GM13977 (cell line): ENCODE data around the gene GARIN3.
"Not testable (repeated sequence)": the region's sequence is repeated elsewhere in the genome, so short reads cannot be mapped to it uniquely, and the experiment has no call there.

Source experiments
- DNase-seq: peaks from one replicate; pipeline ENCODE4 v3.0.0; 2012; ENCODE audit warnings: low spot score
- in situ Hi-C: fragments of 300-500 bp; cut with MboI; formaldehyde crosslinking; loops from one replicate; pipeline ENCODE4 v1.12.0; 2022; ENCODE audit warnings: low sequenced_read_pairs, low pct_unique_long_range_greater_than_20kb, mixed read lengths, inconsistent platforms; ENCODE audit not compliant: unreplicated experiment
- TF ChIP-seq, protein P1 (sequence below): IDR thresholded peaks from 2 replicates; pipeline ENCODE4 v1.5.1; 2012; ENCODE audit warnings: mild to moderate bottlenecking, control low read depth; ENCODE audit not compliant: insufficient read depth; ENCODE audit errors: extremely low read depth, missing control alignments

Gene GARIN3

DNA sequence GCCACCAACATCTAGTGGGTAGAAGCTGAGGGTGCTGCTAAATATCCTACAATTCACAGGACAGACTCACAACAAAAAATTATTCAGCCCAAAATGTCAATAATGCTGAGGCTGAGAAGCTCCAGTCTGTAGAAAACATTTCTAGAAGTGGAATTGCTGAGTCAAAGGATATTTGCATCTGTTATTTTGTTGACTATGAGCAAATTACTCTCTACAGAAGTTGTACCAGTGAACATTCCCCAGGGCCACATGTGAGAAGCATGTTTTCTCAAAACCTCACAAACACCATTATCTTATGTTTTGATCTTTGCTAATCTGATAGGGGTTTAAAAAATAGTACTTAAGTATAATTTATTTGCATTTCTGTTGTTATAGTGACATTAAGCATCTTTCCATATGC lies 30.0 kb upstream of the GARIN3 start:
- DNase-seq: no peak
- in situ Hi-C loops: no loop called here
- TF ChIP-seq, protein P1, sequence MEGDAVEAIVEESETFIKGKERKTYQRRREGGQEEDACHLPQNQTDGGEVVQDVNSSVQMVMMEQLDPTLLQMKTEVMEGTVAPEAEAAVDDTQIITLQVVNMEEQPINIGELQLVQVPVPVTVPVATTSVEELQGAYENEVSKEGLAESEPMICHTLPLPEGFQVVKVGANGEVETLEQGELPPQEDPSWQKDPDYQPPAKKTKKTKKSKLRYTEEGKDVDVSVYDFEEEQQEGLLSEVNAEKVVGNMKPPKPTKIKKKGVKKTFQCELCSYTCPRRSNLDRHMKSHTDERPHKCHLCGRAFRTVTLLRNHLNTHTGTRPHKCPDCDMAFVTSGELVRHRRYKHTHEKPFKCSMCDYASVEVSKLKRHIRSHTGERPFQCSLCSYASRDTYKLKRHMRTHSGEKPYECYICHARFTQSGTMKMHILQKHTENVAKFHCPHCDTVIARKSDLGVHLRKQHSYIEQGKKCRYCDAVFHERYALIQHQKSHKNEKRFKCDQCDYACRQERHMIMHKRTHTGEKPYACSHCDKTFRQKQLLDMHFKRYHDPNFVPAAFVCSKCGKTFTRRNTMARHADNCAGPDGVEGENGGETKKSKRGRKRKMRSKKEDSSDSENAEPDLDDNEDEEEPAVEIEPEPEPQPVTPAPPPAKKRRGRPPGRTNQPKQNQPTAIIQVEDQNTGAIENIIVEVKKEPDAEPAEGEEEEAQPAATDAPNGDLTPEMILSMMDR: no peak

DNA sequence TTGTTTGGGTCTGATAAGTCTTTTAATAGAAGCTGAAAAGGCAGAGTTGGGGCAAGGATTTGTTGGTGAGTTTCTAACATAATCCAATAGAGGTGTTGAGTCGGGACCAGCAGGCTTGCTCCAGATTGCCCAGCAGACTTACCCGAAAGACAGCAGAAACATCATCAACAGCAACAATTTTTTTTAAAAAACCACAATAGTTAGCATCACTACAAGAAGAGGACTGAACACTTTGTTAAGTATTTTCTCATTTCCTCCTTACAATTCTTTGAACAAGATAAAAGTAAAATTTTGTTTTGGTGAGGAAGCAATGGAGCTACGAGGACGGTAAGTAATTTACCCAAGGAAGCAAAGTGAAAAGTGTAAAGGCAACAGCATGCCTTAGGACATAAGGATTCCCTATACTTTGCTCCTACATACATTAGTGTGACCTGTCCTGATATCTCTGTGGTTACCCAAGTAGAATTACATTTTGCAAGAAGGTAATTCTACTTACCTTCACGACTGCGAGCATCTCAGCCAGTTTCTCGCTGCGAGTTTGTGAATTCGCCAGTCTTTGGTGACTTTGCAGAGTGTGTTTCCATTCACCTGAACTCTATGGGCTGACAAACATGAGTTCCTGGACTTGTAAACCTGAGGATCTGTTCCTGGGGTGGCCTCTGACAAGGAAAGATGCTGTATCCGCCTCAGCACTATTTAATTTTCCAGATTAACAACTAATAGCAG lies 27.8 kb upstream of the GARIN3 start:
- in situ Hi-C loops: no loop called here
- TF ChIP-seq, protein P1: no peak

DNA sequence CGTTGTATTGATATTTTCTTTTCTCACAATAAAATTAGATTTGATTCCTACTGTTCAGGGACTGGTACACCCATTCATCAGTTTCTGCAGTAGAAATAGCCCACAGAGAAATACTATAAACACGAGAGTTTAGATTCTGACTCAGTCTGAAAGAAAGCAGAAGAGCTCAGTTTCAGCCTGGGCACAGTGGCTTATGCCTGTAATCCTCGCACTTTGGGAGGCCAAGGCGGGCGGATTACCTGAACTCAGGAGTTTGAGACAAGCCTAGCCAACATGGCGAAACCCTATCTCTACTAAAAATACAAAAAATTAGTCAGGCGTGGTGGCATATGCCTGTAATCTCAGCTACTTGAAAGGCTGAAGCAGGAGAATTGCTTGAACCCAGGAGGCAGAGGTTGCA lies 23.2 kb upstream of the GARIN3 start:
- TF ChIP-seq, protein P1: no peak
- DNase-seq: no peak
- in situ Hi-C loops: no loop called here

More for the DNA sequence above, 27.8 kb upstream of the GARIN3 start:
- DNase-seq: no peak

DNA sequence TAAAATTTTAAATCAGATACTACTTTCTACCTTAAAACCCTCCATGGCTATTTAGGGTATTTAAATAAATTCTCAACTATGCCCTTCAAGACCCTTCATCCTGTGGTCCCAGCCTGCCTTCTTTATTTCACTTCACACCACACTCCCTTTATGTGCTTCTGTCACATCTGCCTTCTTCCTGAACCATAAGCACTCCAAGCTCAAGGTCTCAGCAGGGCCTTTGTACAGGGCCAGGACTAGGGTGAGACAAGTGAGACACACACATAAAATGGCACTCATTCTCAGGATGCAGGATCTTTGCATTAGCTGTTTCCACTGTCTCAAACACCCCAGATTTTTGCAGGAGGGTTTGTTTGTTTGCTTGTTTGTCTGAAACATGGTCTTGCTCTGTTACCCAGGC lies 22.2 kb upstream of the GARIN3 start:
- DNase-seq: no peak
- in situ Hi-C loops: no loop called here

DNA sequence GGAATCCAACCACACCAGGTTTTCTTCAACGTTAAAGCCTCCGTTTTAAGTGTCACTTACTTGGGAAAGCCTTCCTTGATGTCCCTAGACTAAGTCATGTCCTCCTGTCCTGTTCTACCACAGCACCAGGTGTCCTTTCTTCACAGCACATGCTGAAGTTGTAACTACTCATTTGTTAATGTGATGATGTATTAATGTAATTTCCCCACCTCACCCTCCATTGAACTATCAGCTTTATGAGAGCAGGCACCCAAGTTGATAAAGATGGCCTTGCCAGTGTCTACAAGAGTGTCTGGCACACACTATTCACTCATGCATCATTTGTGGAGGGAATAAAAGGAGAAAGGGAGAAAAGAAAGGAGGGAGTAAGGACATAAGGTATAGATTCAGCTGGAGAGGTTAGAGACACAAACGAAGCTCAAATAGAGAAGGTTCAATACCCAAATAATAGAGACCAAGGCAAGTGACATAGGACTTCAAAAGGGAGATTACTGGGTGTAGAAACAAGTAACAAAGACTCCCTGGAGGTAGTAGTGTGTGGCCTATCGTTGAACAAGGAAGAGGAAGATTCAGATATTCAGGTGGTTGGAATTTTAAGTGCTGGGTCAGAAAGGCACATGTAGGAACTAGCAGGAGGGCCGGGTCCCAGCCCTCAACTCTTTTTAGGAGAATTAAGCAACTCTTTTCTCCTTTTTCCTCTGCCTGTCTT lies 21.1 kb upstream of the GARIN3 start:
- TF ChIP-seq, protein P1: no peak
- no peak for DNase-seq
- in situ Hi-C loops: no loop called here

More for the DNA sequence above, 22.2 kb upstream of the GARIN3 start:
- TF ChIP-seq, protein P1: no peak

DNA sequence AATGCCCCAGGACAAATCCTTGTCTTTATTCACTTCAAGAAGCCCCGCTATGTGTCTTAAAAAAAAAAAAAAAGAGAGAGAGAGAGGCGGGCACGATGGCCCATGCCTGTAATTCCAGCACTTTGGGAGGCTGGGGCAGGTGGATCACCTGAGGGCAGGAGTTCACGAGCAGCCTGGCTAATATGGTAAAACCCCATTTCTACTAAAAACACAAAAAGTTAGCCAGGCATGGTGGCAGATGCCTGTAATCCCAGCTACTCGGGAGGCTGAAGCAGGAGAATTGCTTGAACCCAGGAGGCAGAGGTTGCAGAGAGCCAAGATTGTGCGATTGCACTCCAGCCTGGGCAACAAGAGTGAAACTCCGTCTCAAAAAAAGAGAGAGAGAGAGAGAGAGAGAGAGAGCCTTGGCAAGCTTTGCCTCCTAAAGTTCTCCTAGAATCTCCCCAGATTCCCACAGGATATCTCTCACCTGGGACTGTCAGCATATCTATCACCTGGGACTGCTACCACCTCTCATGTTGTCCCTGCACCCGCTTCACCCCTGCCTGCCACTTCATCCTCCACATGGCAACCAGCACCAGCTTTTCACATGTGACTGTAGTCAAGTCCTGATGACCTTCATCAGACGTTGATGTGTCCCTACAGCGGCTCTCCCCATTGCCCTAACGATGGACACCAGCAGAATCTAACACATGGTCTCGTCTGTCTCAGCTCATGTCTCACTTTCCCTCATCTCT lies 20.4 kb upstream of the GARIN3 start:
- in situ Hi-C loops: no loop called here
- no peak for DNase-seq
- TF ChIP-seq, protein P1: no peak

DNA sequence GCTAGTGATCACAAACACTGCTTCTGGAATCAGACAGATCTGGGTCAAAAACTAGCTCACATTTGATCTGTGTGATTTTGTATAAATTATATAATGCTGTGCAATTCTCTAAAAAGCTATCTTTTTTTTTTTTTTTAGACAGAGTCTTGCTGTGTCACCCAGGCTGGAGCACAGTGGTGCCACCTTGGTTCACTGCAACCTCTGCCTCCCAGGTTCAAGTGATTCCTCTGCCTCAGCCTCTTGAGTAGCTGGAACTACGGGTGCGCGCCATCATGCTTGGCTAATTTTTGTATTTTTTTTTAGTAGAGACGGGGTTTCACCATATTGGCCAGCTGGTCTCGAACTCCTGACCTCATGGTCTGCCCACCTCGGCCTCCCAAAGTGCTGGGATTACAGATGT lies 19.1 kb upstream of the GARIN3 start:
- in situ Hi-C loops: not testable (repeated sequence)

More for the DNA sequence above, 19.1 kb upstream of the GARIN3 start:
- DNase-seq: not testable (repeated sequence)
